IPS-11a (cell line): ENCODE data around the gene C16orf74.

Source experiments
- H3K4me3 ChIP-seq: one replicate; pipeline ENCODE4 v1.5.1; 2013; ENCODE audit warnings: low read depth, low read length, control low read depth

C16orf74 gene

DNA sequence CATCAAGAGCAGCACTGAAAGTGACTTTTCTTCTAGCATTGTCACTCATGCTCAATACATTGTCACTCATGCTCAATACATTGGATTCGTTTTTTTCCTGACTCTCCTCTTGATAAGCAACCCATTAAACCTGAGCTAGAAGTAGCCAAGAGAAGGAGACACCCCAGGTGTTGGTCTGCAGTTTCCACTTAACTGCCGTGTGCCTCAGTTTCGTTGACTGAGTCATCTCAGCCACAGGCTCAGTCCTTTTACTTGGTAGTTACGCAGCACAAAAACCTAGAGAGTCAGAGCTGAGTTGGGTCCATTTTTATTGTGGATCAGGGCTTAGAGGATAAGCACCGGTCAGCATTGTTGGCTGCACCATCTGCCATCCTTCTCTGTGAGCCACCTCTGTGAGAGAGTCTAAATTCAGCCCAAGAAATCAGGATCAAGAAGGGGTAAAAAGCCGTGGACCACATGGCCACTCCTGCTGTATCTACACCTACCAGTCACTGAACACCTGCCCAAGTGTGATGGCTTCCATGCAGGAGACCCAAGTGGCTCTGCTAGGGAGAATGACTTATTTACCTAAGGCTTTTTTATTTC is 73.4 kb downstream of the C16orf74 start:
- H3K4me3 ChIP-seq = no peak overlapping the region

GRCh38 chr16:85676466-85676865 is 74.4 kb downstream of the C16orf74 start:
- H3K4me3 ChIP-seq = no peak overlapping the region

- H3K4me3 ChIP-seq = no peak overlapping the region
These were observed 75.5 kb downstream of the C16orf74 start for GRCh38 chr16:85675251-85675874.

DNA sequence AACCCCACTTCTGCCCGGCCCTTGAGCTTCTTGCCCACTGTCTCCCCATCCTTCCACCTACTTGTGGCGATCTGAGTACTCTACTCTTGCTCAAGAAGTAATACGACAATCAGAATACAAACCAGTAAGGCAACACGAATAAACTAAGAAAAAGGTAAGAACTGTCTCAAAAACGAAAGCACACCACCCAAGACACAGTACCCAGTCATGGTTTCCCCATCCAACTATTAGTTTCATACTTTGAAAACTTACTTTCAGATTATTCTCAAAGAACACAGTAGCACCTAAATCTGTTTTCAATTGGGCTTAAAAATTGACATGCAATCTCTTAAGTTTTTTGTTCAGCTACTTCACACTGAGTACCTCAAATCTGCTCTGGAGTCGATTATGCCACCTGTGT is 76.1 kb downstream of the C16orf74 start:
- no peak overlapping the region for H3K4me3 ChIP-seq

GRCh38 chr16:85674418-85674755 is 76.5 kb downstream of the C16orf74 start:
- no peak overlapping the region for H3K4me3 ChIP-seq

GRCh38 chr16:85673529-85674417 is 77.1 kb downstream of the C16orf74 start:
- no peak overlapping the region for H3K4me3 ChIP-seq

- no peak overlapping the region for H3K4me3 ChIP-seq
These were observed 80.1 kb downstream of the C16orf74 start for GRCh38 chr16:85670840-85671239.

DNA sequence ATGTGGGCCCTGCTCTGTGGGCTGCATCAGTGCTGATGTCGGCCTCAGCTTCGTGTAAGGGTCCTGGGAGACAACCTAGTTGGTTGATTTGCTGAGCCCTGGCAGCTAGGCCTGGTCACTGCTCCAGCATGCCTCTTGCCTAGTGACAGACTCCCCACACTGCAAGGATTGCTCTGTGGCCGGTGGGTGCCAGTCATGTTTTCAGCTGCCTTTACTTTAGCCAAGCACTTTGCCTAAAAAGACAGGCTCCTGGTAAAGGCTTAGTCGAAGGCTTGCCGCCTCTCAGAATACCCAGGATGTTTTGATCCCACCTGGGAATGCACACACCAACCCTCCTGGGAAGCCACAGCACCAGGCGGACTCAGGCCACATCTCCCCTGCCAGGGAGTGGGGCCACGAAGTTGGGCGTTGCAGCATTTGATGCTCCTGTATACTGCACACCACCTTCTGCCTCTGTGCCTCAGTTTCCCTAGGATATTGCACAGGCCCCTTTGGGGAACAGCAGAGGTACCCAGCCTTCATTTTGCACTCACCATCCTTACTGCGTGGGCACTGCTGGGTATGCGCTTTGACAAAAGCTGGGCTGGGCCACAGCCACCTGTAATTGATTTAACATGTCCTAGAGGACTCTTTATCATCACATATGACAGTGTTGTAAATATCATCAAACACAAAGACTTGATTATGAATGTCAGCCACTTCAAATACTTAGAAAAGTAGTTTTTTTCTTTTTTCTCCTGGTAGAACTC is 82.0 kb downstream of the C16orf74 start:
- no peak overlapping the region for H3K4me3 ChIP-seq

GRCh38 chr16:85667841-85668413 is 83.0 kb downstream of the C16orf74 start:
- H3K4me3 ChIP-seq = no peak overlapping the region

DNA sequence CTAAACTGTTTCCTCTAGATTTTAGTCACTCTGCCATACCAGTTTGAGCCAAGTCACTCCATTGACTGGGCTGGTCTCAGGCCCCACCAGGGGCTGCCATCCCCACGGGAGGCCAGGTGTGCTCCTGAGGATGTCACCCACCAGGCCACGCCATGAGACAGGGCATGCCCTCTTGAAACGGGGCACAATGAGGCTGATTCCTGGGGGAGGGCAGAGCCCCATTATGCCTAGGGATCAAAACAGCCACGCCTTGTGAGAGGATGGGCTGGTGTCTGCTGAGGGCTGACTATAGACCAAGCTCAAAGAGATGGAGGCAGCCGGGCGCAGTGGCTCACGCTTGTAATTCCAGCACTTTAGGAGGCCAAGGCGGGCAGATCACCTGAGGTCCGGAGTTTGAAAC is 83.6 kb downstream of the C16orf74 start:
- no peak overlapping the region for H3K4me3 ChIP-seq

DNA sequence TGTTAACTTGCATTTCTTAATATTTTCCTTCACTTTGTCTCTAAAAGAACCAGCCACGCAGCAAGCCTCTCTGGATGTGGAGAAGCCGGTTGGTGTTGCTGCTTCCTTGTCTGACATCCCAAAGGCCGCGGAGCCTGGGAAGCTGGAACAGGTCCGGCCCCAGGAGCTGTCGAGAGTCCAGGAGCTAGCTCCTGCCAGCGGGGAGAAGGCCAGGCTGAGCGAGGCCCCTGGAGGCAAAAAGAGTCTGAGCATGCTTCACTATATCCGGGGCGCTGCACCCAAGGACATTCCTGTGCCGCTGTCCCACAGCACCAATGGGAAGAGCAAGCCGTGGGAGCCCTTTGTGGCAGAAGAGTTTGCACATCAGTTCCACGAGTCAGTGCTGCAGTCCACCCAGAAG is 85.0 kb downstream of the C16orf74 start:
- no peak overlapping the region for H3K4me3 ChIP-seq

DNA sequence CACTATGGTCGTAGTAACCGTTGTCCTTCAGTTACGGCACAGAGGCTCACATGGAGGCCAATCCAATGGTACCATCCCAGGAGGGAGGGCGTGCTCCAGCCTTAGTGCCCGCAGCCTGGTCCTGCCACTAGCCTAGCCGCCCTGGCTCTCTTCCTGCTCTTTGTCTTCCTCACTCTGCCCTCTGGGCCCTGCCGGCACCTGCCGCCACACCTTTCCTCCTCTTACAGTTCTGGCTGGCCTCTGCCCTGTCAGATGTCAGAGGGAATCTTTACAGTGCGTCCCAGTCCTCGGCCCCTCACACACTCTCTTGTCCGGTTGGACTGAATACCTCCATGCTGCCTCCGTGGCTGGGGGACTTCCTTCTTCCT is 85.5 kb downstream of the C16orf74 start:
- no peak overlapping the region for H3K4me3 ChIP-seq

GRCh38 chr16:85664580-85665372 is 86.1 kb downstream of the C16orf74 start:
- no peak overlapping the region for H3K4me3 ChIP-seq

- H3K4me3 ChIP-seq = no peak overlapping the region
These were observed 87.0 kb downstream of the C16orf74 start for GRCh38 chr16:85663891-85664321.

DNA sequence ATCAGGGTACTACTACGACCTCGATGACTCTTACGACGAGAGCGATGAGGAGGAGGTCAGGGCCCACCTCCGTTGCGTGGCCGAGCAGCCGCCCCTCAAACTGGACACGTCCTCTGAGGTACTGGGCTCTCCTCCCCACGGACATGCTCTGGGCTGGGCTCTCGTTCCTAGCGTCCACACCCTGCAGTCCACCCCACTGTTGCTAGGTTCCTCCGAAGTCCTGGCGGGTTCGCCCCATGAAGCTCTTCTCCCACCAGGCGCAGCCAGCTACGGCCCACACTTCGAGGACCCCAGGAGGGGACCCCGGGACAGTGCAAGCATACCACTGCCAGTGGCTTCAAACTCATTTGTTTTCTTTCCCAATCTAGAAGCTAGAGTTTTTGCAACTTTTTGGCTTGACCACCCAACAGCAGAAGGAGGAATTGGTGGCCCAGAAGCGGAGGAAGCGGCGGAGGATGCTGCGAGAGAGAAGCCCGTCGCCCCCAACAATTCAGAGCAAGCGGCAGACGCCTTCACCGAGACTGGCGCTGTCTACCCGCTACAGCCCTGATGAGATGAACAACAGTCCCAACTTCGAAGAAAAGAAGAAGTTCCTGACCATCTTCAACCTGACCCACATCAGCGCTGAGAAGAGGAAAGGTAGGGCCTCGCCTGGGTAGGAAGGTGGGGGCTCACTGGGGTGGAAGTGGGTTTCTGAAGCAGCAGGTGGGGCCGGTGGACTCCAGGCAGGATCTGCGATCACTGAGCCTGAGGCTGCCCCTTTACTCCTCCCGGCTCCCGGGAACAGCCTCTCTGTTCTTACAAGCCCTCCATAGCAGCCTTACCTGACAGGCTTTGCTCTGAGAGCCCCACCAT is 87.7 kb downstream of the C16orf74 start:
- no peak overlapping the region for H3K4me3 ChIP-seq

GRCh38 chr16:85662482-85662812 is 88.4 kb downstream of the C16orf74 start:
- H3K4me3 ChIP-seq = no peak overlapping the region

DNA sequence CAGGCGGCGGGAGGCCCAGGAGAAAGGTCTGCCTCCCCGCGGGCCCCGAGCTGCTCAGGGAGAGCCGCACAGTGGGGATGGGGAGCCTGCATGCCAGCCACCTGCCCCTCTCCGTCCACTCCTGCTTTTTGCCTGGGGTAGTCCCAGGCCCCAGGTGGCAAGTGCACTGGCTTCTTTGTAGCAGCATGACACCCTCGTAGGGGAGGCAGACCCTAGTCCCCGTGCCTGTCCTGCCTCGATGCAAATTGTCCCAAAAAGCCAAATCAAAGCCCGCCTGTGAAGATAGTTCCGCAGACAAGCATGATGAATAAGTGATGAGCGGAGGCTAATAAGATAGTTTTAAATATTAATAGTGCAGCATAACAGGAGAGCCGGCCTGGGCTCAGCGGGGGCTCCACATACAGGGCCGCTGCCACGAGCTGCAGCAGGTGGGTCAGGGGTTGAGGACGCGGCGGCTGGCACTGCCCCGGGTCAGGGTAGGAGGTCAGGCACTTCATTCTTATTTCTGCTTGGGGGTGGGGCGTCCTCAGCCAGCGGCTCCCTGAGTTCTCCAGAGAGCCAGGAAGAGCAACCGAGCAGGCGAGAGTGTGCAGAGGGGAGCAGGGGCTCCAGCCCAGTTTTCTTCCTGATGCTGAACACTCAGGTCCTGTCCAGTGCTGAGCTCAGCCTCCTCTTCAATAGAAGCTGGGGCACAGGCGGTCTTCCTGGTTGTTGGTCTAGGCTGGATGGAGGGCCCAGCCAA is 89.0 kb downstream of the C16orf74 start:
- H3K4me3 ChIP-seq = no peak overlapping the region

DNA sequence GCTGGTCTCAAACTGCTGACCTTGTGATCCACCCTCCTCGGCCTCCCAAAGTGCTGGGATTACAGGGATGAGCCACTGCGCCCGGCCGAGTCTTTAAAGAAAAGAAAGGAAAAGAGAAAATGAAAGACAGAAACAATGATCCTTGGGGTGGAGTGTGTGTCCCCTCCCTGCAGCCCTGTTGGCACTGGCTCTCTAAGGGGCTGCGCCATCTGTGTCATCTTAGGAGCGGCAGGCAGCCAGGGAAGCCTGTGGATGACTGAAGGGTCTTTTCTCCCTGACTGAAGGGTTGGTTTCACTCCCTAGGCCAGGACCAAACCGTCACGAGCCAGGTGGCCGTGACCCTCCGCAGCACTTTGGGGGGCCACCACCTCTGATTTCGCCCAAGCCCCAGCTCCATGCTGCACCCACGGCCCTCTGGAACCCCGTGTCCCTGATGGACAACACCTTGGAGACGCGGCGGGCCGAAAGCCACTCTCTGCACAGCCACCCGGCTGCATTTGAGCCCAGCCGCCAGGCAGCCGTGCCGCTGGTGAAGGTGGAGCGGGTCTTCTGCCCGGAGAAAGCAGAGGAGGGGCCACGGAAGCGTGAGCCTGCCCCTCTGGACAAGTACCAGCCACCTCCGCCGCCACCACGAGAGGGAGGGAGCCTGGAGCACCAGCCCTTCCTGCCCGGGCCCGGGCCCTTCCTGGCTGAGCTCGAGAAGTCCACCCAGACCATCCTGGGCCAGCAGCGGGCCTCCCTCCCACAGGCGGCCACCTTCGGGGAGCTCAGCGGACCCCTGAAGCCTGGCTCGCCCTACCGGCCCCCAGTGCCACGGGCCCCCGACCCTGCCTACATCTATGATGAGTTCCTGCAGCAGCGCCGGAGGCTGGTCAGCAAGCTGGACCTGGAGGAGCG is 89.8 kb downstream of the C16orf74 start:
- H3K4me3 ChIP-seq = no peak overlapping the region
